B cell (primary cell): ENCODE data around the gene MCOLN3. TPM values are rescaled to one million over a fixed set of nuclear protein-coding genes. Genes with fewer than 3 reads are reported as not detected.
"Not testable (repeated sequence)": the region's sequence is repeated elsewhere in the genome, so short reads cannot be mapped to it uniquely, and the experiment has no call there.

ENCODE experiments used
- ATAC-seq: fragments of 200-7000 bp; cut with Tn5 transposase; one replicate; pipeline ENCODE4 v1.10.0; 2021; ENCODE audit warnings: low read depth, mild to moderate bottlenecking, moderate number of reproducible peaks, moderate library complexity
- CTCF ChIA-PET: fragments of 350-600 bp; sonication (Branson Sonifier 250); formaldehyde crosslinking; loops from one replicate; lab custom pipeline; 2021; ENCODE audit warnings: antibody characterized with exemption, inconsistent platforms; lab: Charles Lee
- POLR2A ChIA-PET: fragments of 350-600 bp; sonication (Branson Sonifier 250); formaldehyde crosslinking; loops from one replicate; lab custom pipeline; 2021; ENCODE audit warnings: antibody characterized with exemption; lab: Charles Lee
- DNase-seq: peaks from one replicate; pipeline ENCODE4 v3.0.0; 2013
- H2AFZ ChIP-seq: 2 replicates; pipeline ENCODE4 v1.6.1; 2012; ENCODE audit warnings: mild to moderate bottlenecking, low read depth, low read length; ENCODE audit not compliant: insufficient read depth, poor library complexity, severe bottlenecking
- H3K27ac ChIP-seq, 2 donors: 1 replicate in 1 of 2; 2 replicates in 1 of 2; pipeline ENCODE4 v1.5.1; 2012 to 2013; ENCODE audit warnings: low read length in 2 of 2, mild to moderate bottlenecking in 2 of 2, moderate library complexity in 1 of 2
- H3K27me3 ChIP-seq, 4 experiments: fragments of 200-600 bp in 1 of 4; sonication (generic) in 1 of 4; replicated peaks in 1 of 4; 1 replicate in 2 of 4; 2 replicates in 2 of 4; pipeline versions ENCODE4 v1.6.1 to v1.7.0; 2013 to 2016; ENCODE audit warnings: low read length in 3 of 4, mild to moderate bottlenecking in 2 of 4, mixed read lengths in 1 of 4, moderate library complexity in 1 of 4; ENCODE audit not compliant: insufficient read depth in 4 of 4, control insufficient read depth in 3 of 4; ENCODE audit errors: control extremely low read depth in 1 of 4
- H3K36me3 ChIP-seq, 2 experiments: replicated peaks in 1 of 2; 1 replicate in 1 of 2; 2 replicates in 1 of 2; pipeline versions ENCODE4 v1.6.1 to v1.7.1; 2013; ENCODE audit warnings: low read length in 1 of 2; ENCODE audit not compliant: insufficient read depth in 2 of 2, control insufficient read depth in 1 of 2; ENCODE audit errors: control extremely low read depth in 1 of 2, extremely low read depth in 1 of 2
- H3K4me1 ChIP-seq, 2 donors: fragments of 200-600 bp in 1 of 2; sonication (generic) in 1 of 2; 1 replicate in 1 of 2; 2 replicates in 1 of 2; pipeline versions ENCODE4 v1.5.1 to v1.6.1; 2013 to 2017; ENCODE audit warnings: low read length in 2 of 2; ENCODE audit not compliant: control insufficient read depth in 2 of 2, insufficient read depth in 2 of 2
- H3K4me2 ChIP-seq: replicated peaks from 2 replicates; pipeline ENCODE3; 2012; ENCODE audit warnings: mild to moderate bottlenecking, low read depth, low read length; ENCODE audit not compliant: poor library complexity, severe bottlenecking
- H3K4me3 ChIP-seq, 5 experiments: fragments of 200-600 bp in 1 of 5; sonication (generic) in 1 of 5; 1 replicate in 3 of 5; 2 replicates in 2 of 5; pipeline versions ENCODE4 v1.5.1 to v1.7.0; 2011 to 2016; ENCODE audit warnings: low read length in 4 of 5, mild to moderate bottlenecking in 4 of 5, low read depth in 2 of 5, control low read depth in 1 of 5, moderate library complexity in 1 of 5; ENCODE audit not compliant: insufficient read depth in 1 of 5; ENCODE audit errors: control extremely low read depth in 1 of 5, extremely low read depth in 1 of 5
- H3K79me2 ChIP-seq: fragments of 200-600 bp; sonication (generic); one replicate; pipeline ENCODE4 v1.6.0; 2016; ENCODE audit warnings: low read length; ENCODE audit not compliant: control insufficient read depth, insufficient read depth
- H3K9ac ChIP-seq: fragments of 200-600 bp; sonication (generic); 2 replicates; pipeline ENCODE4 v1.6.1; 2017; ENCODE audit warnings: mild to moderate bottlenecking, low read length, moderate library complexity
- H3K9me3 ChIP-seq, 3 donors: one replicate each; pipeline versions ENCODE4 v1.6.1 to v1.7.1; 2013; ENCODE audit warnings: low read length in 2 of 3; ENCODE audit not compliant: control insufficient read depth in 2 of 3, insufficient read depth in 1 of 3; ENCODE audit errors: control extremely low read depth in 1 of 3
- H4K20me1 ChIP-seq: 2 replicates; pipeline ENCODE4 v1.6.0; 2012; ENCODE audit warnings: mild to moderate bottlenecking, low read length; ENCODE audit not compliant: insufficient read depth, control insufficient read depth, poor library complexity, severe bottlenecking
- H3K27ac Mint-ChIP-seq: one replicate; pipeline ENCODE4 v1.8.0; 2021; ENCODE audit warnings: mixed read lengths
- H3K27me3 Mint-ChIP-seq: one replicate; pipeline ENCODE4 v1.8.0; 2021; ENCODE audit warnings: mixed read lengths
- H3K4me1 Mint-ChIP-seq: one replicate; pipeline ENCODE4 v1.8.0; 2021; ENCODE audit warnings: mixed read lengths
- H3K4me3 Mint-ChIP-seq: one replicate; pipeline ENCODE4 v1.8.0; 2021; ENCODE audit warnings: mixed read lengths
- H3K9me3 Mint-ChIP-seq: one replicate; pipeline ENCODE4 v1.8.0; 2022; ENCODE audit warnings: mixed read lengths; ENCODE audit not compliant: insufficient read depth
- EZH2 ChIP-seq: IDR thresholded peaks from 2 replicates; pipeline ENCODE4 v1.6.1; 2012; ENCODE audit warnings: borderline replicate concordance, low read depth, mild to moderate bottlenecking, moderate library complexity, low read length; ENCODE audit not compliant: insufficient read depth, poor library complexity, severe bottlenecking
- WGBS: methylation state at CpG from one replicate; pipeline ENCODE4 v1.1.5; 2013; ENCODE audit warnings: missing lambda C conversion rate; ENCODE audit not compliant: insufficient coverage; 5-methylcytosine and 5-hydroxymethylcytosine counted together
- intact Hi-C: fragments of 100-400 bp; cut with micrococcal nuclease; formaldehyde crosslinking; loops from one replicate; pipeline ENCODE4 v1.10.0; 2022
- polyA plus RNA-seq: library from polyadenylated mRNA; depleted of rRNA; stranded (reverse); fragments of >200 nt; gene quantifications from 2 replicates; pipeline ENCODE4 v1.2.3, GENCODE V29; 2012
- total RNA-seq, 2 donors: library from RNA; stranded (reverse); fragments of 120-200 nt in 1 of 2; gene quantifications; 1 replicate in 1 of 2; 2 replicates in 1 of 2; pipeline versions ENCODE4 v1.2.3 to v1.2.4, GENCODE V29; 2013 to 2022
- TF ChIP-seq, protein P1 (sequence below): fragments of 200-600 bp; IDR thresholded peaks from one replicate; pipeline ENCODE4 v1.8.0; 2022; ENCODE audit warnings: antibody characterized with exemption, mild to moderate bottlenecking

MCOLN3 gene
- total and polyA plus RNA-seq, 2 donors (not counting 1 experiment from before 2014, with no cell fraction given): 0.10 TPM; not detected in 1

GRCh38 chr1:84986561-84986960 lies 61.7 kb downstream of the MCOLN3 start:
- H3K9me3 Mint-ChIP-seq, H3K27me3 Mint-ChIP-seq, H3K79me2 ChIP-seq, H3K9me3 ChIP-seq, H3K36me3 ChIP-seq, H2AFZ ChIP-seq, ATAC-seq, H3K27me3 ChIP-seq, POLR2A ChIA-PET, H3K4me2 ChIP-seq, H3K4me3 ChIP-seq, H3K9ac ChIP-seq, H4K20me1 ChIP-seq, DNase-seq, H3K27ac Mint-ChIP-seq, H3K27ac ChIP-seq: not testable (repeated sequence)
- H3K4me1 Mint-ChIP-seq: peaks cover 43% of the 10 kb centered on the region
- H3K4me3 Mint-ChIP-seq: peak overlapping the region; percentile 35
- H3K4me1 ChIP-seq: peaks cover 26 to 41% of the 10 kb centered on the region in 2 donors
- intact Hi-C loops: loop anchor here (5.0 kb wide), 1 partner anchor 41 kb away; no protein-coding TSS in a partner anchor
- CTCF ChIA-PET: interaction anchor here (1.9 kb wide), 1 partner anchor 42 kb away, joined by 6 read pairs; no protein-coding TSS in a partner anchor
- no CpG with 5 or more reads among the region's 3 CpGs for WGBS

DNA sequence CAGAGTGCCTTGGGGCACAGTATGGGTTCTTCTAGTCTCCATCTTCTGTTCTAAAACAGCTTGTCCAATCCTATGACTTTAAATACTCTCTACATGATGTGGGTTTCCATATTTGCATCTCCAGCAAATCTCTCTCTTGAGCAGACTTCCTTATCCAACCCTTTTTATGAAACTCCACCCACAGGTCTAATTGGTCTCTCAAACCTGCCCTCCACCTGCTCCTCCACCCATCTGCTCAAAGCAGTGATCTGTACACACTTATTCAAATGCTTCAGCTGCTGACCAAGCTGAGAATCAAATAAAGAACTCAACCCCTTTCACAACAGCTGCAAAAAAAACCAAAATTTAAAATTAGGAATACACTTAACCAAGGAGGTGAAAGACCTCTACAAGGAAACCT lies 62.9 kb downstream of the MCOLN3 start:
- Histone ChIP-seq H3K36me3 (no peaks in the 10 kb centered on the region), H3K27ac (no peak overlapping the region), H3K4me2 (peak overlapping the region; percentile 22), H3K9ac (no peak overlapping the region), H3K27me3 (no peaks in the 10 kb centered on the region), H4K20me1 (no peaks in the 10 kb centered on the region), H3K4me1 (peaks cover 19 to 29% of the 10 kb centered on the region in 2 donors), H2AFZ (no peak overlapping the region), H3K4me3 (peak overlapping the region in 1 of 5 experiments; percentile 14), H3K9me3 (no peaks in the 10 kb centered on the region), H3K79me2 (peaks cover 9% of the 10 kb centered on the region)
- TF ChIP-seq, protein P1, sequence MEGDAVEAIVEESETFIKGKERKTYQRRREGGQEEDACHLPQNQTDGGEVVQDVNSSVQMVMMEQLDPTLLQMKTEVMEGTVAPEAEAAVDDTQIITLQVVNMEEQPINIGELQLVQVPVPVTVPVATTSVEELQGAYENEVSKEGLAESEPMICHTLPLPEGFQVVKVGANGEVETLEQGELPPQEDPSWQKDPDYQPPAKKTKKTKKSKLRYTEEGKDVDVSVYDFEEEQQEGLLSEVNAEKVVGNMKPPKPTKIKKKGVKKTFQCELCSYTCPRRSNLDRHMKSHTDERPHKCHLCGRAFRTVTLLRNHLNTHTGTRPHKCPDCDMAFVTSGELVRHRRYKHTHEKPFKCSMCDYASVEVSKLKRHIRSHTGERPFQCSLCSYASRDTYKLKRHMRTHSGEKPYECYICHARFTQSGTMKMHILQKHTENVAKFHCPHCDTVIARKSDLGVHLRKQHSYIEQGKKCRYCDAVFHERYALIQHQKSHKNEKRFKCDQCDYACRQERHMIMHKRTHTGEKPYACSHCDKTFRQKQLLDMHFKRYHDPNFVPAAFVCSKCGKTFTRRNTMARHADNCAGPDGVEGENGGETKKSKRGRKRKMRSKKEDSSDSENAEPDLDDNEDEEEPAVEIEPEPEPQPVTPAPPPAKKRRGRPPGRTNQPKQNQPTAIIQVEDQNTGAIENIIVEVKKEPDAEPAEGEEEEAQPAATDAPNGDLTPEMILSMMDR: no peak
- TF ChIP-seq EZH2: no peak
- ATAC-seq (no peak), DNase-seq (no peak)
- H3K9me3 Mint-ChIP-seq: no peaks in the 10 kb centered on the region
- H3K27ac Mint-ChIP-seq: peak overlapping the region; percentile 22
- H3K27me3 Mint-ChIP-seq: no peaks in the 10 kb centered on the region
- CTCF ChIA-PET: interaction anchor here (1.6 to 1.9 kb wide), 3 partner anchors 9 to 41 kb away, joined by 4 to 6 read pairs (median 6); no protein-coding TSS in a partner anchor
- H3K4me1 Mint-ChIP-seq: peaks cover 36% of the 10 kb centered on the region
- intact Hi-C loops: loop anchor here (5.0 kb wide), 1 partner anchor 42 kb away; no protein-coding TSS in a partner anchor
- no peak overlapping the region for H3K4me3 Mint-ChIP-seq
- POLR2A ChIA-PET: no interaction called here
